Gastrocnemius medialis (tissue), 4 donors: ENCODE results near the gene GPR37L1.

Experiments
- CTCF ChIP-seq, 5 experiments: fragments of 450-650 bp in 3 of 5; fragments of 200-600 bp in 2 of 5; sonication (generic) in 2 of 5; IDR thresholded peaks in 4 of 5; conservative IDR thresholded peaks in 1 of 5; 1 replicate in 4 of 5; 2 replicates in 1 of 5; pipeline ENCODE4 v1.5.1; 2016 to 2019; ENCODE audit warnings: antibody characterized with exemption in 5 of 5, mild to moderate bottlenecking in 3 of 5, moderate library complexity in 3 of 5
- POLR2A ChIP-seq, 2 donors: fragments of 450-650 bp; IDR thresholded peaks; one replicate each; pipeline ENCODE4 v1.6.1; 2017; ENCODE audit warnings: antibody characterized with exemption in 2 of 2, mild to moderate bottlenecking in 2 of 2, moderate library complexity in 2 of 2

GRCh38 chr1:202107801-202108731, 14.7 kb upstream of the GPR37L1 start:
- TF ChIP-seq CTCF (IDR thresholded peaks at IDR 0.05 in 4 of 5, conservative IDR thresholded peaks at IDR 0.05 in 1 of 5), result no peak
- TF ChIP-seq POLR2A (IDR thresholded peaks at IDR 0.05), result no peak
